Aorta (tissue), 5 donors: ENCODE measurements around the gene UBE2D4. TPM values are rescaled to one million over a fixed set of nuclear protein-coding genes. Genes with fewer than 3 reads are reported as not detected.

ENCODE experiments used
- ATAC-seq: fragments of 200-7000 bp; cut with Tn5 transposase; one replicate; pipeline ENCODE4 v1.9.1; 2022; ENCODE audit warnings: moderate library complexity; ENCODE audit not compliant: low FRiP score
- DNase-seq, 2 donors: peaks; one replicate each; pipeline ENCODE4 v3.0.0-alpha.2; 2020
- H3K27ac ChIP-seq, 2 donors: one replicate each; pipeline ENCODE4 v1.5.1; 2013; ENCODE audit warnings: low read length in 2 of 2, mild to moderate bottlenecking in 2 of 2, moderate library complexity in 2 of 2, control low read depth in 1 of 2, inconsistent platforms in 1 of 2, low read depth in 1 of 2
- H3K27me3 ChIP-seq, 2 donors: one replicate each; pipeline ENCODE4 v1.6.1; 2013; ENCODE audit warnings: control low read depth in 1 of 2, low read length in 1 of 2, mild to moderate bottlenecking in 1 of 2, moderate library complexity in 1 of 2; ENCODE audit not compliant: insufficient read depth in 2 of 2, control insufficient read depth in 1 of 2
- H3K36me3 ChIP-seq, 2 donors: one replicate each; pipeline ENCODE4 v1.6.1; 2013; ENCODE audit warnings: control low read depth in 1 of 2, low read length in 1 of 2, mild to moderate bottlenecking in 1 of 2; ENCODE audit not compliant: insufficient read depth in 2 of 2, control insufficient read depth in 1 of 2
- H3K4me1 ChIP-seq, 2 donors: one replicate each; pipeline ENCODE4 v1.6.1; 2013; ENCODE audit warnings: low read length in 2 of 2, control low read depth in 1 of 2, mild to moderate bottlenecking in 1 of 2, moderate library complexity in 1 of 2; ENCODE audit not compliant: insufficient read depth in 2 of 2, control insufficient read depth in 1 of 2
- H3K4me3 ChIP-seq, 2 donors: one replicate each; pipeline ENCODE4 v1.5.1; 2013; ENCODE audit warnings: low read length in 2 of 2, control low read depth in 1 of 2, mild to moderate bottlenecking in 1 of 2
- H3K9me3 ChIP-seq: one replicate; pipeline ENCODE4 v1.6.1; 2013; ENCODE audit warnings: mild to moderate bottlenecking, low read length; ENCODE audit not compliant: control insufficient read depth
- WGBS, 2 donors: extraction: QIAGEN DNeasy Blood & Tissue Kit; methylation state at CpG; one replicate each; pipeline ENCODE4 v1.1.7; 2013; 5-methylcytosine and 5-hydroxymethylcytosine counted together
- intact Hi-C, 2 donors: fragments of 100-400 bp; cut with DNase I; formaldehyde crosslinking; loops; one replicate each; pipeline versions ENCODE4 v1.14.2 to v1.15.0; 2022
- long read RNA-seq, 2 donors: library from polyadenylated mRNA; unstranded; transcript quantifications; one replicate each; pipeline ENCODE4 v2.0.0, GENCODE V29; 2020 to 2021
- polyA plus RNA-seq, 2 donors: library from polyadenylated mRNA; stranded (reverse); fragments of 200-250 nt; gene quantifications; one replicate each; pipeline ENCODE4 v1.2.3, GENCODE V29; 2013
- total RNA-seq, 2 donors: library from RNA; stranded (reverse); fragmentation: NEBNext Ultra II Directional; extraction: Animal tissue kit (Norgen Biotek cat#: 25700); gene quantifications; one replicate each; pipeline ENCODE4 v1.2.1, GENCODE V29; 2021
- donor health status: healthy with polysubstance abuse.
- donor health status: Bipolar disorder and iron deficiency.
- donor health status: DM: no; HTN: no; CAD: no.
- donor health status: DM: no; HTN: no; CAD: no.
- donor health status: DM: yes; HTN: yes; CAD: no.

UBE2D4 gene
- 10 to 100 TPM; 21.6 to 21.8 TPM for total RNA-seq
- polyA plus RNA-seq = 10 to 100 TPM; 20.0 to 40.1 TPM
- long read RNA-seq, donor 1, transcript UBE2D4-201 (7 exons, 3,974 nt) = major isoform, 33 of 53 reads
- long read RNA-seq, donor 1, partial matches to known transcripts = 0 of 53 reads
- long read RNA-seq, donor 1, other reads (novel, unspliced or antisense) = 12 of 53 reads
- long read RNA-seq, donor 2, transcript UBE2D4-201 (7 exons, 3,974 nt) = major isoform, 6 of 16 reads
- long read RNA-seq, donor 2, partial matches to known transcripts = 0 of 16 reads
- long read RNA-seq, donor 2, other reads (novel, unspliced or antisense) = 8 of 16 reads

GRCh38 chr7:43925984-43926797 is at the start of gene UBE2D4:
UBE2D4 (plus strand) TSS chr7:43926436; CDS start chr7:43926533, 97 bp downstream.
- DNase-seq (peak; percentile 89 to 96), ATAC-seq (peak; percentile 95)
- Histone ChIP-seq H3K27ac (peak within 1 kb of the TSS; percentile 53 to 89), H3K4me3 (peak within 1 kb of the TSS; percentile 45 to 69), H3K9me3 (no peaks in the 10 kb centered on the region), H3K27me3 (no peaks in the 10 kb centered on the region), H3K36me3 (no peaks in the 10 kb centered on the region), H3K4me1 (no peaks in the 10 kb centered on the region)
- intact Hi-C loops = loop anchor here (2.0 to 5.0 kb wide), 2 partner anchors 54 to 57 kb away; partner anchors contain the start of gene MRPS24 (in 1 of the 2)
- WGBS, 2 donors = 0% methylated on average over 67 to 82 of the region's 82 CpGs

DNA sequence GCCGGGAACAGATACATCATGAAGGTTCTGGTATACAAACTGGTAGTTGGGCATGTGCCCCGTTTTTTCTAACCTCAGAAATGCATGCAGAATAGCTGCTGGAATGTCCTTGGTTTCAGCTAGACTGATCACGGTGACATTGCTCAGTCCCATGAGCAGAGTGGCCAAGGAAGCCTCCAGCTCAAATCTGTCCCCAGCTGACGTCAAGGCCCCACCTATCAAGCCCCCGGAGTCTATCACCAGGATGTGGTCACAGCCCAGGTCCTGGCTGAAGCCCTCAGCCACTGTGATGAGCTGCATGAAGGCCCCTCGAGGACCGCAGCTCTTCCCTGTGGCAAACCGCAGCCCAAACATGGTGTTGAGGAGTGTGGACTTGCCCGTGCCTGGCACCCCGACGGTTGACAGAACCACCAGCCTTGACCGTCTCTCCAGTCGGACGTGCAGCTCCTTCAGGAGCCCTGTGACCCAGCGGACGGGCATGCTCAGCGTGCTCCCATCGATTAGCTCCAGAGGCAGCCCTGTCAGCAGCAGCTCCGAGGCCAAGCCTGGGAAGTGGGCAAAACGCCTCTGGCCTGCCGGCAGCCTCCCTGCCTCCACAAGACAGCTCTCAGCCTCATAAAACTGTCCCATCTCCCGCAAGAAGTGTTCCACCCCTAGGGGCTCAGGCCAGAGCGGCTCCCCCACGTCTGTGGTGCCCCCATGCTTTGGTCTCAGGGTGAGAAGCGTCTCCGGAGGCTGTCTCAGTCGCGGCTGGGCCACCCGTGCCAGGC is 49.1 kb upstream of the UBE2D4 start:
- ATAC-seq (no peak), DNase-seq (peak in 1 of 2 donors; percentile 72)
- Histone ChIP-seq H3K4me3 (no peak overlapping the region), H3K27me3 (no peaks in the 10 kb centered on the region), H3K27ac (no peak overlapping the region), H3K36me3 (peaks cover 0 to 2% of the 10 kb centered on the region in 2 donors), H3K4me1 (peaks cover 0 to 3% of the 10 kb centered on the region in 2 donors), H3K9me3 (no peaks in the 10 kb centered on the region)
- WGBS, 2 donors = 89 to 94% methylated on average over 25 to 29 of the region's 29 CpGs
- intact Hi-C loops = no loop called here

DNA sequence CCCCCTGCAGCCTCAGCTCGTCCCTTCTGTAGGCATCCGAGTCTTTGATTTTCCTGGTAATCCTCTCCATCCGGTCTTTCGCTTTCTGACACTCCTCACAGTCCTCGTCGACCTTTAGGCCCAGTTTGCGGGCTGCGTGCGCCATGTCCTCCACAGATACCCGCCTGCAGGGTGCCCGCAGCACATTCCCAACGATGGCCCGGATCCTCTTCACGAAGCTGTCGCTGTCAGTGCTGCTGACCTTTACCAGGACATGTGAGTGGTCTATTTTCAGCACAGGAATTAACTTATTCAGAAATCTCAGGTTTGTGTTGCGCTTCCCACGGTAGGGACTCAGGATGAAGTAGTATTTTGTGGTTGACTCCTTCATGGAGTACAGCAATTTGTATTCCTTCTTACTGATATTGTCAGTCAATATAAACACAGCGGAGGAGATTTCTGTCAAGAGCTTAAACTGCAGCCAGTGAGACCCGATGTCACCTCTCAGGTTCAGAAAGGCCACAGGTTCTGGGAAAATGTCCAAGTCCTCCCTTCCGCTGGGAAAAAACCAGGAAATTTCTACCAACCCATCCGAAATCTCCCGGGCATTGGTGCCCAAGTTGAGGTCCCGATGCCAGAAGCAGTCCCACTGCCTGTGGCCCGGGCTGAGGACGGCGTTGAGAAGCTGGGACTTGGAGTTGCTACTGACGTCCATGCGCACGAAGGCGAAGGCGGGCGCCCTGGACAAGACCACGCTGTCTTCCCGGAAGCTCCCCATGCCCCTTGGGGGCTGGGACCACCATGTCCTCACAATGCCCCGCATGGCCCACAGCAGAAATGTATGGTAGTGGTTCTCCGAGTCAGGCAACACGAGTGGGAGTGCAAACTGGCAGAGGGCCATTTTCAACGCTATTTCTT is 48.0 kb upstream of the UBE2D4 start:
- H3K9me3 ChIP-seq = no peaks in the 10 kb centered on the region
- H3K4me1 ChIP-seq = peaks cover 0 to 3% of the 10 kb centered on the region in 2 donors
- H3K36me3 ChIP-seq = peaks cover 0 to 2% of the 10 kb centered on the region in 2 donors
- 86 to 89% methylated on average over 38 of the region's 38 CpGs for WGBS, 2 donors
- H3K27me3 ChIP-seq = no peaks in the 10 kb centered on the region
- intact Hi-C loops = no loop called here
- ATAC-seq = no peak
- H3K4me3 ChIP-seq = no peak overlapping the region
- no peak for DNase-seq
- peak overlapping the region in 1 of 2 donors; percentile 56 for H3K27ac ChIP-seq

GRCh38 chr7:43878867-43879266 is 47.4 kb upstream of the UBE2D4 start:
- peaks cover 0 to 2% of the 10 kb centered on the region in 2 donors for H3K36me3 ChIP-seq
- DNase-seq (peak in 1 of 2 donors; percentile 70), ATAC-seq (no peak)
- WGBS, 2 donors = 26 to 28% methylated on average over 5 of the region's 5 CpGs
- no peaks in the 10 kb centered on the region for H3K9me3 ChIP-seq
- H3K4me3 ChIP-seq = no peak overlapping the region
- no peaks in the 10 kb centered on the region for H3K27me3 ChIP-seq
- H3K27ac ChIP-seq = peak overlapping the region in 1 of 2 donors; percentile 84
- intact Hi-C loops = no loop called here
- H3K4me1 ChIP-seq = peaks cover 0 to 3% of the 10 kb centered on the region in 2 donors

GRCh38 chr7:43879477-43879876 is 46.8 kb upstream of the UBE2D4 start:
- DNase-seq (no peak), ATAC-seq (no peak)
- no peaks in the 10 kb centered on the region for H3K9me3 ChIP-seq
- H3K27ac ChIP-seq = peak overlapping the region in 1 of 2 donors; percentile 84
- 11 to 19% methylated on average over 2 of the region's 2 CpGs for WGBS, 2 donors
- peaks cover 0 to 2% of the 10 kb centered on the region in 2 donors for H3K36me3 ChIP-seq
- intact Hi-C loops = no loop called here
- no peaks in the 10 kb centered on the region for H3K27me3 ChIP-seq
- no peak overlapping the region for H3K4me3 ChIP-seq
- H3K4me1 ChIP-seq = peaks cover 0 to 3% of the 10 kb centered on the region in 2 donors

DNA sequence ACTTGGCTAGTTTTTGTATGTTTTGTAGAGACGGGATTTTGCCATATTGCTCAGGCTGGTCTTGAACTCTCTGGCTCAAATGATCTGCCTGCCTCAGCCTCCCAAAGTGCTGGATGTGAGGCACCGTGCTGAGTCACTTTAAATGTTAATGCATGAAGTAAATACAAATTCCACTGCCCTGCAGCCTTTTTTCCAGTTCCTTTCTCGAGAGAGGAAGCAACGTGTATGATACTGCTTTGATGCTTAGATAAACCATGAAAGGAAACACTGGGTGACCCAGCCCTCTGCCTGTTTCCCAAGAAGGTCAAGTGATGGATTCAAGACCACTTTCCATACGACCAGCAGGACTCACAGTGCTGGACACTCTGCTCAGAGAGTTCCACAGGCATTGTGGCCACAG is 45.6 kb upstream of the UBE2D4 start:
- Histone ChIP-seq H3K36me3 (peaks cover 0 to 2% of the 10 kb centered on the region in 2 donors), H3K27me3 (no peaks in the 10 kb centered on the region), H3K9me3 (no peaks in the 10 kb centered on the region), H3K27ac (no peak overlapping the region), H3K4me1 (peaks cover 0 to 3% of the 10 kb centered on the region in 2 donors), H3K4me3 (no peak overlapping the region)
- no peak for DNase-seq
- ATAC-seq = no peak
- intact Hi-C loops = no loop called here
- 74 to 83% methylated on average over 5 of the region's 5 CpGs for WGBS, 2 donors

- Histone ChIP-seq H3K4me1 (peaks cover 0 to 3% of the 10 kb centered on the region in 2 donors), H3K27ac (no peak overlapping the region), H3K27me3 (no peaks in the 10 kb centered on the region), H3K4me3 (no peak overlapping the region), H3K36me3 (no peaks in the 10 kb centered on the region), H3K9me3 (no peaks in the 10 kb centered on the region)
- DNase-seq (no peak), ATAC-seq (no peak)
- 74 to 76% methylated on average over 4 of the region's 4 CpGs for WGBS, 2 donors
- intact Hi-C loops = no loop called here
These were observed 42.0 kb upstream of the UBE2D4 start for GRCh38 chr7:43884209-43884608.
